H9 (cell line): ENCODE results near the gene LMF1. TPM values are rescaled to one million over a fixed set of nuclear protein-coding genes. Genes with fewer than 3 reads are reported as not detected.

Experiments
- DNase-seq: peaks from one replicate; pipeline ENCODE4 v3.0.0-alpha.2; 2017
- H2AFZ ChIP-seq: one replicate; pipeline ENCODE4 v1.6.1; 2013; ENCODE audit warnings: mild to moderate bottlenecking, low read length, control low read depth, moderate library complexity
- H2AK5ac ChIP-seq: 2 replicates; pipeline ENCODE4 v1.6.1; 2013; ENCODE audit warnings: low read length, control low read depth, mixed read lengths; ENCODE audit not compliant: insufficient read length
- H2BK120ac ChIP-seq: one replicate; pipeline ENCODE4 v1.6.1; 2013; ENCODE audit warnings: low read depth, mild to moderate bottlenecking, low read length, control low read depth, inconsistent platforms; ENCODE audit not compliant: poor library complexity, severe bottlenecking
- H2BK12ac ChIP-seq: 2 replicates; pipeline ENCODE4 v1.6.1; 2013; ENCODE audit warnings: low read length, control low read depth, mixed read lengths, low read depth; ENCODE audit not compliant: insufficient read length
- H2BK15ac ChIP-seq: 2 replicates; pipeline ENCODE4 v1.6.1; 2013; ENCODE audit warnings: low read depth, low read length, control low read depth
- H2BK20ac ChIP-seq: one replicate; pipeline ENCODE4 v1.6.1; 2013; ENCODE audit warnings: low read depth, mild to moderate bottlenecking, low read length, control low read depth, inconsistent platforms; ENCODE audit not compliant: poor library complexity, severe bottlenecking
- H2BK5ac ChIP-seq: 2 replicates; pipeline ENCODE4 v1.6.1; 2013; ENCODE audit warnings: low read length, control low read depth, mixed read lengths; ENCODE audit not compliant: insufficient read length
- H3K14ac ChIP-seq: 2 replicates; pipeline ENCODE4 v1.6.1; 2013; ENCODE audit warnings: low read length, control low read depth; ENCODE audit not compliant: insufficient read depth
- H3K18ac ChIP-seq: 2 replicates; pipeline ENCODE4 v1.6.1; 2013; ENCODE audit warnings: low read depth, mild to moderate bottlenecking, mixed read lengths, low read length, control low read depth; ENCODE audit not compliant: insufficient read length
- H3K23ac ChIP-seq: 2 replicates; pipeline ENCODE4 v1.6.1; 2013; ENCODE audit warnings: low read length, control low read depth, mixed read lengths, low read depth; ENCODE audit not compliant: insufficient read length
- H3K23me2 ChIP-seq: 2 replicates; pipeline ENCODE4 v1.6.1; 2013; ENCODE audit warnings: low read depth, mild to moderate bottlenecking, mixed read lengths, low read length, control low read depth; ENCODE audit not compliant: insufficient read length, poor library complexity, severe bottlenecking
- H3K27ac ChIP-seq: 2 replicates; pipeline ENCODE4 v1.5.1; 2013; ENCODE audit warnings: low read length, control low read depth, mixed read lengths, low read depth; ENCODE audit not compliant: insufficient read length
- H3K27me3 ChIP-seq: 2 replicates; pipeline ENCODE4 v1.6.1; 2013; ENCODE audit warnings: low read length, control low read depth, inconsistent platforms; ENCODE audit not compliant: insufficient read depth
- H3K4ac ChIP-seq: 2 replicates; pipeline ENCODE4 v1.6.1; 2013; ENCODE audit warnings: low read depth, mild to moderate bottlenecking, control low read depth, inconsistent platforms, low read length, moderate library complexity
- H3K4me1 ChIP-seq: 2 replicates; pipeline ENCODE4 v1.6.1; 2013; ENCODE audit warnings: low read length, control low read depth, inconsistent platforms; ENCODE audit not compliant: insufficient read depth
- H3K4me2 ChIP-seq: 2 replicates; pipeline ENCODE4 v1.6.1; 2013; ENCODE audit warnings: low read length, control low read depth, mixed read lengths; ENCODE audit not compliant: insufficient read length, insufficient read depth
- H3K56ac ChIP-seq: 2 replicates; pipeline ENCODE4 v1.6.1; 2013; ENCODE audit warnings: low read depth, mild to moderate bottlenecking, mixed read lengths, low read length, control low read depth; ENCODE audit not compliant: insufficient read length
- H3K79me1 ChIP-seq: 2 replicates; pipeline ENCODE4 v1.6.1; 2013; ENCODE audit warnings: low read depth, mild to moderate bottlenecking, moderate library complexity, low read length, control low read depth, inconsistent platforms; ENCODE audit not compliant: insufficient read depth, poor library complexity, severe bottlenecking
- H3K79me2 ChIP-seq: 2 replicates; pipeline ENCODE4 v1.6.1; 2013; ENCODE audit warnings: low read length, control low read depth, inconsistent platforms; ENCODE audit not compliant: insufficient read depth
- H3K9ac ChIP-seq: 2 replicates; pipeline ENCODE4 v1.6.1; 2013; ENCODE audit warnings: low read length, control low read depth, mixed read lengths; ENCODE audit not compliant: insufficient read length; ENCODE audit errors: extremely low read depth
- H3K9me3 ChIP-seq: one replicate; pipeline ENCODE4 v1.6.1; 2013; ENCODE audit warnings: low read depth, low read length, inconsistent platforms; ENCODE audit not compliant: control insufficient read depth
- H3T11ph ChIP-seq: one replicate; pipeline ENCODE4 v1.6.1; 2013; ENCODE audit warnings: mild to moderate bottlenecking, low read length, control low read depth, inconsistent platforms
- H4K20me1 ChIP-seq: one replicate; pipeline ENCODE4 v1.6.1; 2013; ENCODE audit not compliant: control insufficient read depth, insufficient read length, insufficient read depth
- H4K5ac ChIP-seq: 2 replicates; pipeline ENCODE4 v1.6.1; 2013; ENCODE audit warnings: low read depth, mild to moderate bottlenecking, mixed read lengths, low read length, control low read depth; ENCODE audit not compliant: insufficient read length
- H4K8ac ChIP-seq: replicated peaks from 2 replicates; pipeline ENCODE4 v1.6.1; 2013; ENCODE audit warnings: low read length, control low read depth, mixed read lengths, low read depth; ENCODE audit not compliant: insufficient read length
- H4K91ac ChIP-seq: 2 replicates; pipeline ENCODE4 v1.6.1; 2013; ENCODE audit warnings: low read depth, mild to moderate bottlenecking, moderate library complexity, mixed read lengths, low read length, control low read depth; ENCODE audit not compliant: insufficient read length
- H3K27ac Mint-ChIP-seq, 3 experiments: 2 replicates in 2 of 3; 3 replicates in 1 of 3; pipeline ENCODE4 v1.8.0; 2020 to 2021; ENCODE audit warnings: mixed read lengths in 3 of 3, mild to moderate bottlenecking in 1 of 3, moderate library complexity in 1 of 3
- H3K27me3 Mint-ChIP-seq: 2 replicates; pipeline ENCODE4 v1.8.0; 2021; ENCODE audit warnings: low read depth, mild to moderate bottlenecking, moderate library complexity, mixed read lengths
- H3K36me3 Mint-ChIP-seq, 3 experiments: 2 replicates in 2 of 3; 3 replicates in 1 of 3; pipeline ENCODE4 v1.8.0; 2020 to 2021; ENCODE audit warnings: low read depth in 3 of 3, mixed read lengths in 3 of 3; ENCODE audit not compliant: insufficient read depth in 1 of 3
- H3K4me1 Mint-ChIP-seq, 2 experiments: 2 replicates each; pipeline ENCODE4 v1.8.0; 2020; ENCODE audit warnings: mixed read lengths in 2 of 2
- H3K4me3 Mint-ChIP-seq, 2 experiments: 2 replicates in 1 of 2; 3 replicates in 1 of 2; pipeline ENCODE4 v1.8.0; 2020 to 2021; ENCODE audit warnings: mild to moderate bottlenecking in 2 of 2, mixed read lengths in 2 of 2, moderate library complexity in 1 of 2
- H3K9me3 Mint-ChIP-seq, 2 experiments: 2 replicates in 1 of 2; 3 replicates in 1 of 2; pipeline ENCODE4 v1.8.0; 2020; ENCODE audit warnings: mild to moderate bottlenecking in 2 of 2, mixed read lengths in 2 of 2, moderate library complexity in 1 of 2
- WGBS: extraction: QIAGEN DNeasy Blood & Tissue Kit; methylation state at CpG from one replicate; pipeline ENCODE4 v1.1.7; 2013; ENCODE audit warnings: missing lambda C conversion rate, low lambda C conversion rate, mixed read lengths; ENCODE audit not compliant: insufficient read length; ENCODE audit errors: extremely low coverage; 5-methylcytosine and 5-hydroxymethylcytosine counted together
- total RNA-seq: library from RNA; stranded (reverse); gene quantifications from 2 replicates; pipeline ENCODE4 v1.2.1, GENCODE V29; 2021
- TF ChIP-seq, protein P1 (sequence below): fragments of 200-600 bp; sonication (generic); conservative IDR thresholded peaks from 3 replicates; pipeline ENCODE4 v1.8.0; 2021; ENCODE audit warnings: antibody characterized with exemption, mild to moderate bottlenecking

LMF1 gene
- total RNA-seq, 1 experiment from 2014 or later, result 7.1 TPM

DNA sequence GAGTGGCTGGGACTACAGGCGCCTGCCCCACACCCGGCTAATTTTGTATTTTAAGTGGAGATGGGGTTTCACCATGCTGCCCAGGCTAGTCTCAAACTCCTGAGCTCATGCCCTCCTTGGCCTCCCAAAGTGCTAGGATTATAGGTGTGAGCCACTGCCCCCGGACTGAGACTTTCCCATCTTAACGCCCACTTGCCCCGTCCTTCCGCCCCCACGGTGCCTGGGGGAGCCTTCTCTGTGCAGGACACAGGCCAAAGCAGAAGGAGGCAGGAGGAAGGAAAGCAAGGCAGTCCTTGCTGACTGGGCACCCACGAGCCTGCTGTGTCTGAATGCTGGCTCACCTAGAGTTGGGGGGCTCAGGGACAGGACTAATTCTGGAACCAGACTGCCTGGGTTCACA lies 152.7 kb downstream of the LMF1 start:
- no peak overlapping the region for H2BK5ac ChIP-seq
- H3K27me3 ChIP-seq, result no peaks in the 10 kb centered on the region; the same call in 1 of the 2 replicates
- no peak overlapping the region for H3K56ac ChIP-seq
- H3K4ac ChIP-seq, result no peak overlapping the region
- no peak overlapping the region for H3T11ph ChIP-seq
- H2AFZ ChIP-seq, result no peak overlapping the region
- H3K9me3 ChIP-seq, result no peaks in the 10 kb centered on the region
- no peak overlapping the region for H3K18ac ChIP-seq
- H4K91ac ChIP-seq, result no peak overlapping the region
- Mint-ChIP-seq H3K9me3 (peaks cover 0 to 4% of the 10 kb centered on the region in 2 experiments; a peak in 1 of 5 replicates), H3K27ac (no peak overlapping the region), H3K4me1 (peaks cover 10 to 16% of the 10 kb centered on the region in 2 experiments), H3K36me3 (no peaks in the 10 kb centered on the region), H3K4me3 (no peak overlapping the region), H3K27me3 (peaks cover 13% of the 10 kb centered on the region)
- no peak overlapping the region for H3K14ac ChIP-seq
- H2AK5ac ChIP-seq, result no peak overlapping the region
- H4K20me1 ChIP-seq, result no peaks in the 10 kb centered on the region
- no peak for DNase-seq
- no peak overlapping the region for H3K27ac ChIP-seq
- H3K9ac ChIP-seq, result no peak overlapping the region
- H2BK20ac ChIP-seq, result no peak overlapping the region
- H3K23ac ChIP-seq, result no peak overlapping the region
- no peak overlapping the region for H2BK15ac ChIP-seq
- TF ChIP-seq, protein P1, sequence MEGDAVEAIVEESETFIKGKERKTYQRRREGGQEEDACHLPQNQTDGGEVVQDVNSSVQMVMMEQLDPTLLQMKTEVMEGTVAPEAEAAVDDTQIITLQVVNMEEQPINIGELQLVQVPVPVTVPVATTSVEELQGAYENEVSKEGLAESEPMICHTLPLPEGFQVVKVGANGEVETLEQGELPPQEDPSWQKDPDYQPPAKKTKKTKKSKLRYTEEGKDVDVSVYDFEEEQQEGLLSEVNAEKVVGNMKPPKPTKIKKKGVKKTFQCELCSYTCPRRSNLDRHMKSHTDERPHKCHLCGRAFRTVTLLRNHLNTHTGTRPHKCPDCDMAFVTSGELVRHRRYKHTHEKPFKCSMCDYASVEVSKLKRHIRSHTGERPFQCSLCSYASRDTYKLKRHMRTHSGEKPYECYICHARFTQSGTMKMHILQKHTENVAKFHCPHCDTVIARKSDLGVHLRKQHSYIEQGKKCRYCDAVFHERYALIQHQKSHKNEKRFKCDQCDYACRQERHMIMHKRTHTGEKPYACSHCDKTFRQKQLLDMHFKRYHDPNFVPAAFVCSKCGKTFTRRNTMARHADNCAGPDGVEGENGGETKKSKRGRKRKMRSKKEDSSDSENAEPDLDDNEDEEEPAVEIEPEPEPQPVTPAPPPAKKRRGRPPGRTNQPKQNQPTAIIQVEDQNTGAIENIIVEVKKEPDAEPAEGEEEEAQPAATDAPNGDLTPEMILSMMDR, result no peak
- H2BK12ac ChIP-seq, result no peak overlapping the region
- H3K79me2 ChIP-seq, result no peaks in the 10 kb centered on the region
- no peaks in the 10 kb centered on the region for H3K4me1 ChIP-seq
- H3K79me1 ChIP-seq, result no peaks in the 10 kb centered on the region
- no peak overlapping the region for H2BK120ac ChIP-seq
- H3K4me2 ChIP-seq, result no peak overlapping the region
- peaks cover 4% of the 10 kb centered on the region for H3K23me2 ChIP-seq
- no peak overlapping the region for H4K8ac ChIP-seq
- no CpG with 5 or more reads among the region's 8 CpGs for WGBS
- H4K5ac ChIP-seq, result no peak overlapping the region
